ENCODE results near the gene TTC21A.

DNA sequence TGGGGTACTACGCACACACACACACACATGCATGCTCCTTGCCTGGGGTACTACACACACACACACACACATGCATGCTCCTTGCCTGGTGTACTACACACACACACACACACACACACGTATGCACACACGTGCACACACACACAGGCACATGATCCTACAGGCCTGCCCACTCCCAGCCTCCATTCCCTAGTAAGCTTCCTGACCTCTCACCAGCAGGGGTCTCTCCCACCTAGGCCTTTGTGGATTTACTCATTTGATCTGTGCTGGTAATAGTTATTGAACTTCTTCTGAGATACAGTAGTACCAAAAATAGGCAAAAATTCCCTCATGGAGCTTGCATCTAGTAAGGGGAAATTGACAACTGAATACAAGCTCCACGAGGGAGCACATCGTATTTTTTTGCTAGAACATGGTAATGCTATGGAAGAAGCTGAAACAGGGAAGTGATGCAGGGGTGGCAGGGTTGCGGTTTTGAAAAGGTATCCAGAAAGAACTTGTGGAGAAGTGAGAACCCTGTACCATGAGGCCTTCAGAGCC is 19.1 kb downstream of the TTC21A start:
- TF ChIP-seq, protein P1, sequence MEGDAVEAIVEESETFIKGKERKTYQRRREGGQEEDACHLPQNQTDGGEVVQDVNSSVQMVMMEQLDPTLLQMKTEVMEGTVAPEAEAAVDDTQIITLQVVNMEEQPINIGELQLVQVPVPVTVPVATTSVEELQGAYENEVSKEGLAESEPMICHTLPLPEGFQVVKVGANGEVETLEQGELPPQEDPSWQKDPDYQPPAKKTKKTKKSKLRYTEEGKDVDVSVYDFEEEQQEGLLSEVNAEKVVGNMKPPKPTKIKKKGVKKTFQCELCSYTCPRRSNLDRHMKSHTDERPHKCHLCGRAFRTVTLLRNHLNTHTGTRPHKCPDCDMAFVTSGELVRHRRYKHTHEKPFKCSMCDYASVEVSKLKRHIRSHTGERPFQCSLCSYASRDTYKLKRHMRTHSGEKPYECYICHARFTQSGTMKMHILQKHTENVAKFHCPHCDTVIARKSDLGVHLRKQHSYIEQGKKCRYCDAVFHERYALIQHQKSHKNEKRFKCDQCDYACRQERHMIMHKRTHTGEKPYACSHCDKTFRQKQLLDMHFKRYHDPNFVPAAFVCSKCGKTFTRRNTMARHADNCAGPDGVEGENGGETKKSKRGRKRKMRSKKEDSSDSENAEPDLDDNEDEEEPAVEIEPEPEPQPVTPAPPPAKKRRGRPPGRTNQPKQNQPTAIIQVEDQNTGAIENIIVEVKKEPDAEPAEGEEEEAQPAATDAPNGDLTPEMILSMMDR (IDR thresholded peaks at IDR 0.05) = peak; percentile 24 to 37 (median 36)
- no peak for TF ChIP-seq POLR2A (IDR thresholded peaks at IDR 0.05)
